T-helper 9 cell (primary cell): ENCODE measurements around the gene CRMP1.

Experiments
- DNase-seq: peaks from one replicate; pipeline ENCODE4 v3.0.0-alpha.2; 2020
- total RNA-seq, 2 donors: gene quantifications; one replicate each; lab custom pipeline; 2026; lab: John Stamatoyannopoulos, UW

CRMP1 gene
- 0 to 0.07 reads per million in 2 donors for total RNA-seq

GRCh38 chr4:5893004-5893580 lies at the start of gene CRMP1:
CRMP1 (minus strand) TSS chr4:5893086; CDS start chr4:5892969, 117 bp downstream.
- DNase-seq = no peak

- no peak for DNase-seq
These were observed 48.7 kb upstream of the CRMP1 start for GRCh38 chr4:5941601-5942000.

- no peak for DNase-seq
These were observed 47.8 kb upstream of the CRMP1 start for GRCh38 chr4:5940470-5941203.

GRCh38 chr4:5933996-5934831 lies 41.3 kb upstream of the CRMP1 start:
- DNase-seq = no peak

- no peak for DNase-seq
These were observed 40.2 kb upstream of the CRMP1 start for GRCh38 chr4:5933116-5933515.

- no peak for DNase-seq
These were observed 39.2 kb upstream of the CRMP1 start for GRCh38 chr4:5932035-5932568.

- DNase-seq = no peak
These were observed 38.6 kb upstream of the CRMP1 start for GRCh38 chr4:5931526-5931925.

GRCh38 chr4:5930876-5931275 lies 38.0 kb upstream of the CRMP1 start:
- DNase-seq = no peak

GRCh38 chr4:5930456-5930855 lies 37.6 kb upstream of the CRMP1 start:
- DNase-seq = no peak

GRCh38 chr4:5928844-5929420 lies 36.0 kb upstream of the CRMP1 start:
- DNase-seq = no peak

GRCh38 chr4:5928274-5928673 lies 35.4 kb upstream of the CRMP1 start:
- DNase-seq = no peak

GRCh38 chr4:5927747-5928146 lies 34.9 kb upstream of the CRMP1 start:
- no peak for DNase-seq

GRCh38 chr4:5927116-5927515 lies 34.2 kb upstream of the CRMP1 start:
- no peak for DNase-seq

GRCh38 chr4:5926598-5926997 lies 33.7 kb upstream of the CRMP1 start:
- no peak for DNase-seq

- DNase-seq = no peak
These were observed 32.7 kb upstream of the CRMP1 start for GRCh38 chr4:5925419-5926200.

GRCh38 chr4:5924461-5925125 lies 31.7 kb upstream of the CRMP1 start:
- DNase-seq = no peak

GRCh38 chr4:5923376-5923775 lies 30.5 kb upstream of the CRMP1 start:
- DNase-seq = no peak

GRCh38 chr4:5922556-5922955 lies 29.7 kb upstream of the CRMP1 start:
- no peak for DNase-seq

- no peak for DNase-seq
These were observed 29.1 kb upstream of the CRMP1 start for GRCh38 chr4:5921981-5922380.

- DNase-seq = no peak
These were observed 28.5 kb upstream of the CRMP1 start for GRCh38 chr4:5921101-5921980.

- DNase-seq = no peak
These were observed 26.7 kb upstream of the CRMP1 start for GRCh38 chr4:5919571-5919970.
